GM21717 (cell line): ENCODE data around the gene PSME2.

Experiments used
- ATAC-seq: cut with Tn5 transposase; IDR thresholded peaks from one replicate; pipeline ENCODE4 v1.9.1; 2021; ENCODE audit warnings: mild to moderate bottlenecking, moderate library complexity; ENCODE audit not compliant: unreplicated experiment

Gene PSME2

DNA sequence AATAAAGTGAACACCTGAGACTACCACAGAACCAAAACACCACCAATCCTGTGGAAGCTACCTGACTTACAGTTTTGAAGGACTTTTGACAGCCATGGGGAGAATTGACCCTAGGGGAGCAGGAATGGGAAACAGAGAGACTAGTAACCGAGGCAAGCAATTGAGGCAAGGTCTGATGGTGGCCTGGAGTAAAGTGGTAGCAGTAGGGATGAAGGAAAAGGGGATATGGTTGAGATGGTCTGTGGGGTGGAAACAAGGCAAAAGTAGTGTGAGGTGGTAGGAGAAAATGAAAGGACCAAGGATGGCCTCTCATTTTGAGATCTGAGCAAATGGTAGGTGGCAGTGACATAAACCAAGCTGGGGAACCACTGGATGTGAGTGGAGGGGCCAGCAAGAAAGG is 10.4 kb upstream of the PSME2 start:
- ATAC-seq, result no peak

DNA sequence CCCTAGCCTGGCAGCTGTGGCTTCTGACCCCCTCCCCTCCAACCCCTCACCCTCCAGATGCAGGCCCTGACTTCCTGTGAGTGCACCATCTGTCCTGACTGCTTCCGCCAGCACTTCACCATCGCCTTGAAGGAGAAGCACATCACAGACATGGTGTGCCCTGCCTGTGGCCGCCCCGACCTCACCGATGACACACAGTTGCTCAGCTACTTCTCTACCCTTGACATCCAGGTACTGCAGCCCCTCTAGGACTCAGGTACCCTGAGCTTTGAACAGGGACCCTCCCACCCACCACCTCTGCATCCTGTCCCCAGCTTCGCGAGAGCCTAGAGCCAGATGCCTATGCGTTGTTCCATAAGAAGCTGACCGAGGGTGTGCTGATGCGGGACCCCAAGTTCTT is 8.7 kb upstream of the PSME2 start:
- no peak for ATAC-seq

DNA sequence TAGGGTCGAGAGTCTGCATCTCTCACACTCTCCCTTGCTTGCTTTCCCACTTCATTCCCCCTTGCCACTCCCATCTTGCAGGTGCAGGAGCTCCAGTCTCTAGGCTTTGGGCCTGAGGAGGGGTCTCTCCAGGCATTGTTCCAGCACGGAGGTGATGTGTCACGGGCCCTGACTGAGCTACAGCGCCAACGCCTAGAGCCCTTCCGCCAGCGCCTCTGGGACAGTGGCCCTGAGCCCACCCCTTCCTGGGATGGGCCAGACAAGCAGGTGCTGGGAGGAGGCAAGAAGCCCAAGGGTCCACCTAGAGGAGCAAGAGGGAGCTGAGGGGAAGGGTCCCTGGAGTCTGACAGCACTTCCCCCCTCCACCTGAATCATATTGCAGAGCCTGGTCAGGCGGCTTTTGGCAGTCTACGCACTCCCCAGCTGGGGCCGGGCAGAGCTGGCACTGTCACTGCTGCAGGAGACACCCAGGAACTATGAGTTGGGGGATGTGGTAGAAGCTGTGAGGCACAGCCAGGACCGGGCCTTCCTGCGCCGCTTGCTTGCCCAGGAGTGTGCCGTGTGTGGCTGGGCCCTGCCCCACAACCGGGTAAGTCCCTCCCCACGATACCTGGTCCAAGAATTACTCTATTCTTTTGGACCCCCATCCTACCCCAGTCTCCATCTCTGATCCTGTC is 5.1 kb upstream of the PSME2 start:
- no peak for ATAC-seq

GRCh38 chr14:24150993-24151392 is 4.6 kb upstream of the PSME2 start:
- ATAC-seq, result no peak

- ATAC-seq, result no peak
These were observed 4.2 kb upstream of the PSME2 start for GRCh38 chr14:24150567-24150966.

DNA sequence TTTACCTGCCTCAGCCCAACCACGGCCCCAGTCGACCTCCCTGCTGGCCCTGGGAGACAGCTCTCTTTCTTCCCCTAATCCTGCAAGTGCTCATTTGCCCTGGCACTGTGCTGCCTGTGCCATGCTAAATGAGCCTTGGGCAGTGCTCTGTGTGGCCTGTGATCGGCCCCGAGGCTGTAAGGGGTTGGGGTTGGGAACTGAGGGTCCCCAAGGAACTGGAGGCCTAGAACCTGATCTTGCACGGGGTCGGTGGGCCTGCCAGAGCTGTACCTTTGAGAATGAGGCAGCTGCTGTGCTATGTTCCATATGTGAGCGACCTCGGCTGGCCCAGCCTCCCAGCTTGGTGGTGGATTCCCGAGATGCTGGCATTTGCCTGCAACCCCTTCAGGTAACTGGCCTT is 3.7 kb upstream of the PSME2 start:
- no peak for ATAC-seq

DNA sequence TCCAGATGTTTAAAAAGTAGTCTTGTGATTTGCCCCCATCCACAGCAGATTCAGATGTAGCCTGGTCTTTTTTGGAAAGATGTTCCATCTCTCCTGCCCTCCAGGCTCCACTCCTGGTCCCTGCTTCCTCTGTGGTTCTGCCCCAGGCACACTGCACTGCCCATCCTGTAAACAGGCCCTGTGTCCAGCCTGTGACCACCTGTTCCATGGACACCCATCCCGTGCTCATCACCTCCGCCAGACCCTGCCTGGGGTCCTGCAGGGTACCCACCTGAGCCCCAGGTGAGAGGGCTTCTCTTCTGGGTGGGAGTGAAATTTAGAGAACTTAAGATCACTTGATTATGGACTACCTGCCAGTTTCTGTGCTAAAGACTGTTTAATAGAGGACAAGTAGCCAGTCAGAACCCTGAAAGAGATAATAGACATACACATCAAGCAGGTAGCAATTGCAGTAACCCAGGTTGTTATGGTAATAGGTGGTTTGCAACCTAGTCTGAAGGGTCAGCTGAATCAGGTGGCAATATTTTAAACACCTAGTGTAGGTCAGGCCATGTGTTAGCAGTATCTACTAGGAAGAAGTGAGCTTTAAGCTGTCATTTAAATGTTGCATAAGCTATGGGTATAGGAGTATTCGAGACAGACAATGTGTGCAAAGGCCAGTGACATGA is 3.0 kb upstream of the PSME2 start:
- no peak for ATAC-seq

- no peak for ATAC-seq
These were observed 1.5 kb upstream of the PSME2 start for GRCh38 chr14:24147761-24148428.

- peak; percentile 75 for ATAC-seq
These were observed 759 bp upstream of the PSME2 start, which contains the start of gene RNF31 for GRCh38 chr14:24146978-24147760. RNF31 (plus strand) TSS chr14:24147498; CDS start chr14:24147699, 201 bp downstream.

DNA sequence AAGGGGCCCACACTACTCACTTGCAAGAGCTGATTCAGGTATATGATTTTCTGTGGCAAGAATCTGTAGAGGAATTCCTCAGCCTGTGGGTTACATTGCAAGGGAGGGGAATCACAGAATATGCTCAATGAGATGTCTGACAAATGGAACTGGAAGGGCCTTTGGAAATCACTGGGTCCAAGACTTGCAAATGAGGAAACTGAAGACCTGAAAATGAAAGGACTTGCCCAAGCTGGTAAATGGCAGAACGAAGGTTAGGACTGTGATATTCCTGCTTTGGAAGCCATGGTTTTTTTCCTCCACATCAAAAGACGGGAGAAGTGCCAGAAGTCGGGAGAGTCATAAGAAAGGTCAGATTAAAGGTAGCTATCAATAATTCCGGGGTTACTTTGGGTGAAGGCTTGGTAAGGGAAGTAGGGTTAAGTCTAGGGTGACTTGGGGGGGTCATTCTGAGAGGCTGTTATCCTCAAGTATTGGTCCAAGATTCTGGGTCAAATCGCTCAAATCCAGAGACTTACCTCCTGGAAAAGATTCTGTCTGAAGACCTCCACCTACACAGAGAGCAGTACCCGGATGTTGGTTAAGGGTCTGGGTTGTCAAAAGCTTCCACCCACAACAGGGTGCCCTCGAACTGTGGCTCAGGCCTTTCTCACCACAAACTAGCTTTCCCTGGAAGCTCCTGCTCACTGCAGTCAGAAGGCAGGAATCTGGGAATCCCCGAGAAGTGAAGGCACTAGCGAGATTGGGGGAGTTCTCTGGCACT is 539 bp downstream of the PSME2 start:
- no peak for ATAC-seq

GRCh38 chr14:24145219-24145618 is 1.2 kb downstream of the PSME2 start:
- ATAC-seq, result no peak

GRCh38 chr14:24144451-24144850 is 2.0 kb downstream of the PSME2 start:
- ATAC-seq, result no peak

DNA sequence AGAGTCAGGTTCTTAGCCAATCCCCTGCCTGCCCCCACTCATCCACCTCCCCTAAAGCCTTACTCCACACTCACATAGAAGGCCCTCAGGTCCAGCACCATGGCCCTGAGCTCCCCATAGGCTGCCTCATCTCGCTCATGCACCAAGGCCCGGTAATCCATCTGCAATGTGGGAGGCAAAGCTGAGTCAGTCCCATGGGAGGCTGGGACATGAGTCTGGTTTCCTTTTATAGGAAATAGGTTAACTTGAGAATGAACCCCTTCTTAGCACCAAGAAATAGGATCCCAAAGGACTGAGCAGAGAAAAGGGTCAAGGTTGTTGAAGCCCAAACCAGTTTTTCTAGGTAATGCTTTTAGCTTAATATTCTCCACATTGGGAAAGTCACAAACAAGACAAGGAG is 2.9 kb downstream of the PSME2 start:
- ATAC-seq, result no peak

DNA sequence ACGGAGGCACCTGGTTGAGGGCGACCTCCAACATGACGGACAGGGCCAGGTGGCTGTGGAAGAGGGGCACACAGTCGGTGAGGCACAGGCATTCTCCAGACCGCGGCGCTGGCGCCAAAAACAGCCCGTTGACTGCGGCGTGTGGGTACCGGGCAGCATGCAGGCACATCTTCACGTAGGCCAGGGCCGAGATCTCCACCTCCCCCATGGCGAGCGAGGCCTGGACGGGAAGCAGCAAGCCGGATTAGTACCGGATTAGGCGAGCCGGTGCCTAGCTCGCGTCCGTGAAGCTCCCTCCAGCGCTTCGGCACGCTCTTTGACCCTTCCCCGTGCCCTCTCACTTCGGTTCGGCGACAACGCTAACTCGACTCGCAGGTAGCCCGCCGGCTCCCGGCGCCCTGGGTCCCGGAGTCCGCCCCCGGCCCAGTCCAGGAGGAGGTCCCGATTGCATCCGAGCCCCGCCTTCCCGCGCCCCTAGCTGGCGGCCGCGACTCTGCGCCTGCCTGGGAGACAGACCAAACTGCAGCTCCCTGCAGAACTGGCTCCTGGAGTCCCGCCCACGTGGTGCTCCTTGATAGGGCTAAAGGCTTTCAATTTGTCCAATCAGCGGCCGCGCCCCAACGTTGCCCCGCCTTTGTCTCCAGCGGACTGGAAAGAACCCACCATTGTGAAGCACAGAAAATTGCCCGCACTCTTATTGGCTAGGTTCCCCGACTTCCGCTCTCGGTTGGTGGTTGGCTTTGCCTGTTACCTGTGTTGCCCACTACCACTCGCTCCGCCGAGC is 5.1 kb downstream of the PSME2 start, which contains the start of gene EMC9:
TSS of gene EMC9 (minus strand) at position 495 of the 784 bp plus-strand sequence. CDS start at position 208, 287 bp downstream.
- peak; percentile 70 for ATAC-seq

DNA sequence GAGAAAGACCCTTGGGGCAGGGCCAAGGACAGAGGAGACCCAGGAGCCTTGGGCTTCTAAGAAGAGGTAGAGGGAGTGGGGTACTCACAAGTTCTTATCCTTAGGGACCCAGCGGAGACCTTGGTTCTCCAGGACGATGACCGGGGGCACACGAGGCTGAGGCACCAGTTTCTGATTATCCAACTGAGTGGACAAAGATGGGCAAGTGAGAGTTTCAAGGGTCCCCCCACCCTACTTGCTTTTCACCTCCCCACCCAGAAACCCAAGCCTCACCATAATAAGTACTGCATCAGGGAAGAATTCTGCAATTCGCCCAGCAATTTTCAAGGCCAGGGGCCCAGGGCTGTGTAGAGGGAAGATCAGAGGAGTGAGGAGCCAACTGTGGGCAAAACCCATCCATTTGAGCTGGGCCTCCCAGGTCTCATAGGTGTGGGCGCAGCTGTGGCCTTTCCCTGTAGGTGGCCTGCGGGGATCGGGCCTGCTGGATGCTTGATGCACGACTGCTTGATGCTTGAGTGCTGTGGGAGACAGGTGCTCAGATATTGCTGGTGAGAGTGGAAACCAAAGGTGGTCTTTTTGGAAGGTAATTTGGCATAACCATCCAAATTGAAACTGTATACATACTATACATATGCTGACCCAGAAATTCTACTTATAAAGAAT is 7.0 kb downstream of the PSME2 start:
- no peak for ATAC-seq

DNA sequence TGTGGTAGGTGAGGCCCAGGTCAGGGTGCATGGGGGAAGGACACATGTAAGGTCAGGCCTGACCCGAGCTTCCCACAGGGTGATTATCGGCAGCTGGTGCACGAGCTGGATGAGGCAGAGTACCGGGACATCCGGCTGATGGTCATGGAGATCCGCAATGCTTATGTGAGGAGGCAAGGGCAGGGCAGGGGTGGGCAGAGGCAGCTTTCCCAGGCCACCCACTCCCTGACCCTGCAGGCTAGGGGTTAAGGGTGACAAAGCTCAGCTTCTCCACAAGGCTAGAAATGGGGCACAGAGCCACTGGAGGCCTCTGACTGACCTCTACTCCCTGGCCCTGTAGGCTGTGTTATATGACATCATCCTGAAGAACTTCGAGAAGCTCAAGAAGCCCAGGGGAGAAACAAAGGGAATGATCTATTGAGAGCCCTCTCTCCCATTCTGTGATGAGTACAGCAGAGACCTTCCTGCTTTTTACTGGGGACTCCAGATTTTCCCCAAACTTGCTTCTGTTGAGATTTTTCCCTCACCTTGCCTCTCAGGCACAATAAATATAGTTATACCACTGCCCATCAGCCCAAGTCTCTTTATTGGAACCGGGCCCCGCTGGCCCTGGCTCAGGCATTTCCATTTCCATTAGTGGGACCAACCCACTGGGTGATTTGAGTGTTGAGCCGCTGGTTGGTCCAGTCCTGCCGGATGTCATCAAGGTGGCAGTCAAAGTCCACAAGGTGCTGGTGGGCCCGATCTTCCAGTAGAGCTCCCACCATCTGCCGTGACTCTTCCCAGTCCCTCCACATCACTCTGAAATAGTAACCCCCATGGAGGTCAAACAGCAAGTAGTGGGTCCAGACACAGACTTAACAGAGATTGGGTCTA is 7.8 kb downstream of the PSME2 start:
- no peak for ATAC-seq

- ATAC-seq, result no peak
These were observed 8.6 kb downstream of the PSME2 start for GRCh38 chr14:24137529-24138395.
